HEK293 (cell line): ENCODE results near the gene COPS3.

Experiments
- CTCF ChIA-PET: fragments of 350-600 bp; formaldehyde crosslinking; extraction: SDS; loops from one replicate; lab custom pipeline; 2021; ENCODE audit warnings: antibody characterized with exemption; lab: Yijun Ruan, JAX
- POLR2A ChIA-PET: fragments of 300-600 bp; formaldehyde crosslinking; extraction: SDS; loops from one replicate; lab custom pipeline; 2020; ENCODE audit warnings: antibody characterized with exemption, inconsistent platforms; lab: Yijun Ruan, JAX
- H3K27ac ChIP-seq: fragments of 200-500 bp; sonication (Bioruptor generic); 2 replicates; pipeline ENCODE4 v1.5.1; 2014; ENCODE audit warnings: low read depth, low read length, control low read depth, inconsistent platforms; ENCODE audit errors: extremely low read depth
- H3K36me3 ChIP-seq, 2 experiments: fragments of 200-500 bp in 1 of 2; sonication (Bioruptor generic) in 1 of 2; 1 replicate in 1 of 2; 2 replicates in 1 of 2; pipeline ENCODE4 v1.5.1; 2014 to 2017; ENCODE audit warnings: inconsistent platforms in 2 of 2, low read length in 2 of 2; ENCODE audit not compliant: control insufficient read depth in 2 of 2, insufficient read depth in 1 of 2
- H3K4me1 ChIP-seq: fragments of 200-500 bp; sonication (Bioruptor generic); 2 replicates; pipeline ENCODE4 v1.5.1; 2014; ENCODE audit warnings: mild to moderate bottlenecking, low read length, inconsistent platforms; ENCODE audit not compliant: control insufficient read depth, insufficient read depth
- H3K4me3 ChIP-seq: 2 replicates; pipeline ENCODE4 v1.5.1; 2011; ENCODE audit warnings: low read depth, mild to moderate bottlenecking, control low read depth, low read length, moderate library complexity
- H3K9me3 ChIP-seq: fragments of 200-500 bp; sonication (Bioruptor generic); 2 replicates; pipeline ENCODE4 v1.5.1; 2014; ENCODE audit warnings: low read depth, low read length, inconsistent platforms; ENCODE audit not compliant: control insufficient read depth, insufficient read depth
- HOXC10 ChIP-seq: sonication (generic); formaldehyde crosslinking; IDR thresholded peaks from 2 replicates; pipeline ENCODE4 v1.8.1; 2023; ENCODE audit warnings: mild to moderate bottlenecking, missing genetic modification reagents
- MEIS1 ChIP-seq: sonication (generic); formaldehyde crosslinking; IDR thresholded peaks from 2 replicates; pipeline ENCODE4 v1.8.1; 2022; ENCODE audit warnings: missing genetic modification reagents, mild to moderate bottlenecking, borderline replicate concordance
- PRDM6 ChIP-seq: fragments of 450-650 bp; formaldehyde crosslinking; IDR thresholded peaks from 2 replicates; pipeline ENCODE4 v1.5.1; 2017; ENCODE audit warnings: missing biosample characterization, missing genetic modification characterization
- ZBTB17 ChIP-seq: fragments of 450-650 bp; formaldehyde crosslinking; IDR thresholded peaks from 2 replicates; pipeline ENCODE4 v1.5.1; 2016; ENCODE audit warnings: missing biosample characterization, missing genetic modification characterization
- ZBTB8A ChIP-seq: fragments of 450-650 bp; formaldehyde crosslinking; IDR thresholded peaks from 2 replicates; pipeline ENCODE4 v1.5.1; 2016; ENCODE audit warnings: missing biosample characterization, missing genetic modification characterization
- ZEB2 ChIP-seq: fragments of 450-650 bp; formaldehyde crosslinking; IDR thresholded peaks from 2 replicates; pipeline ENCODE4 v1.5.1; 2016; ENCODE audit warnings: missing biosample characterization, missing genetic modification characterization
- ZFP69B ChIP-seq: fragments of 450-650 bp; formaldehyde crosslinking; IDR thresholded peaks from 2 replicates; pipeline ENCODE4 v1.5.1; 2016; ENCODE audit warnings: missing biosample characterization, missing genetic modification characterization
- ZNF148 ChIP-seq: fragments of 450-650 bp; formaldehyde crosslinking; IDR thresholded peaks from 2 replicates; pipeline ENCODE4 v1.5.0; 2017; ENCODE audit warnings: missing biosample characterization, missing genetic modification characterization, borderline replicate concordance
- ZNF157 ChIP-seq: fragments of 450-650 bp; formaldehyde crosslinking; IDR thresholded peaks from 2 replicates; pipeline ENCODE4 v1.5.1; 2016; ENCODE audit warnings: missing biosample characterization, missing genetic modification characterization
- ZNF202 ChIP-seq: fragments of 450-650 bp; formaldehyde crosslinking; IDR thresholded peaks from 2 replicates; pipeline ENCODE4 v1.5.1; 2016; ENCODE audit warnings: missing biosample characterization, missing genetic modification characterization, borderline replicate concordance
- ZNF211 ChIP-seq: fragments of 450-650 bp; formaldehyde crosslinking; IDR thresholded peaks from 2 replicates; pipeline ENCODE4 v1.5.1; 2016; ENCODE audit warnings: low read depth, missing biosample characterization, missing genetic modification characterization
- ZNF214 ChIP-seq: fragments of 450-650 bp; formaldehyde crosslinking; IDR thresholded peaks from 2 replicates; pipeline ENCODE4 v1.5.1; 2017; ENCODE audit warnings: missing biosample characterization, mild to moderate bottlenecking, missing genetic modification characterization, borderline replicate concordance
- ZNF23 ChIP-seq: fragments of 450-650 bp; formaldehyde crosslinking; IDR thresholded peaks from 2 replicates; pipeline ENCODE4 v1.5.1; 2016; ENCODE audit warnings: missing biosample characterization, missing genetic modification characterization, borderline replicate concordance
- ZNF24 ChIP-seq: fragments of 450-650 bp; formaldehyde crosslinking; IDR thresholded peaks from 2 replicates; pipeline ENCODE4 v1.5.1; 2016; ENCODE audit warnings: missing biosample characterization, missing genetic modification characterization
- ZNF324 ChIP-seq: fragments of 450-650 bp; formaldehyde crosslinking; IDR thresholded peaks from 2 replicates; pipeline ENCODE4 v1.5.1; 2016; ENCODE audit warnings: missing biosample characterization, missing genetic modification characterization
- ZNF341 ChIP-seq: fragments of 450-650 bp; formaldehyde crosslinking; IDR thresholded peaks from 2 replicates; pipeline ENCODE4; 2016; ENCODE audit warnings: low read depth, missing biosample characterization, missing genetic modification characterization
- ZNF37A ChIP-seq: fragments of 450-650 bp; IDR thresholded peaks from 2 replicates; pipeline ENCODE4 v1.5.1; 2018; ENCODE audit warnings: missing biosample characterization, missing genetic modification characterization
- ZNF561 ChIP-seq: fragments of 450-650 bp; IDR thresholded peaks from 2 replicates; pipeline ENCODE4 v1.5.1; 2018; ENCODE audit warnings: missing biosample characterization, missing genetic modification characterization, borderline replicate concordance
- ZNF596 ChIP-seq: fragments of 450-650 bp; IDR thresholded peaks from 2 replicates; pipeline ENCODE4 v1.5.0; 2018; ENCODE audit warnings: missing biosample characterization, mild to moderate bottlenecking, missing genetic modification characterization, moderate library complexity
- ZNF658 ChIP-seq: fragments of 450-650 bp; formaldehyde crosslinking; IDR thresholded peaks from 2 replicates; pipeline ENCODE4; 2016; ENCODE audit warnings: missing biosample characterization, missing genetic modification characterization
- ZNF664 ChIP-seq: fragments of 450-650 bp; formaldehyde crosslinking; IDR thresholded peaks from 2 replicates; pipeline ENCODE4 v1.5.1; 2016; ENCODE audit warnings: missing biosample characterization, missing genetic modification characterization
- ZNF785 ChIP-seq: fragments of 450-650 bp; formaldehyde crosslinking; IDR thresholded peaks from 2 replicates; pipeline ENCODE4 v1.5.1; 2016; ENCODE audit warnings: missing biosample characterization, missing genetic modification characterization
- ZNF791 ChIP-seq: fragments of 450-650 bp; formaldehyde crosslinking; IDR thresholded peaks from 2 replicates; pipeline ENCODE4 v1.5.1; 2016; ENCODE audit warnings: missing biosample characterization, missing genetic modification characterization
- ZNF843 ChIP-seq: fragments of 450-650 bp; formaldehyde crosslinking; IDR thresholded peaks from 2 replicates; pipeline ENCODE4 v1.5.1; 2016; ENCODE audit warnings: missing biosample characterization, missing genetic modification characterization
- TF ChIP-seq, protein P1 (sequence below): fragments of 450-650 bp; formaldehyde crosslinking; IDR thresholded peaks from 2 replicates; pipeline ENCODE4 v1.5.1; 2016; ENCODE audit warnings: missing biosample characterization, missing genetic modification characterization
- TF ChIP-seq, protein P2 (sequence below): fragments of 450-650 bp; formaldehyde crosslinking; IDR thresholded peaks from 2 replicates; pipeline ENCODE4 v1.5.1; 2016; ENCODE audit warnings: missing biosample characterization, missing genetic modification characterization, borderline replicate concordance
- TF ChIP-seq, protein P3 (sequence below): fragments of 450-650 bp; IDR thresholded peaks from 2 replicates; pipeline ENCODE4 v1.5.1; 2018; ENCODE audit warnings: missing biosample characterization, missing genetic modification characterization

Gene COPS3

DNA sequence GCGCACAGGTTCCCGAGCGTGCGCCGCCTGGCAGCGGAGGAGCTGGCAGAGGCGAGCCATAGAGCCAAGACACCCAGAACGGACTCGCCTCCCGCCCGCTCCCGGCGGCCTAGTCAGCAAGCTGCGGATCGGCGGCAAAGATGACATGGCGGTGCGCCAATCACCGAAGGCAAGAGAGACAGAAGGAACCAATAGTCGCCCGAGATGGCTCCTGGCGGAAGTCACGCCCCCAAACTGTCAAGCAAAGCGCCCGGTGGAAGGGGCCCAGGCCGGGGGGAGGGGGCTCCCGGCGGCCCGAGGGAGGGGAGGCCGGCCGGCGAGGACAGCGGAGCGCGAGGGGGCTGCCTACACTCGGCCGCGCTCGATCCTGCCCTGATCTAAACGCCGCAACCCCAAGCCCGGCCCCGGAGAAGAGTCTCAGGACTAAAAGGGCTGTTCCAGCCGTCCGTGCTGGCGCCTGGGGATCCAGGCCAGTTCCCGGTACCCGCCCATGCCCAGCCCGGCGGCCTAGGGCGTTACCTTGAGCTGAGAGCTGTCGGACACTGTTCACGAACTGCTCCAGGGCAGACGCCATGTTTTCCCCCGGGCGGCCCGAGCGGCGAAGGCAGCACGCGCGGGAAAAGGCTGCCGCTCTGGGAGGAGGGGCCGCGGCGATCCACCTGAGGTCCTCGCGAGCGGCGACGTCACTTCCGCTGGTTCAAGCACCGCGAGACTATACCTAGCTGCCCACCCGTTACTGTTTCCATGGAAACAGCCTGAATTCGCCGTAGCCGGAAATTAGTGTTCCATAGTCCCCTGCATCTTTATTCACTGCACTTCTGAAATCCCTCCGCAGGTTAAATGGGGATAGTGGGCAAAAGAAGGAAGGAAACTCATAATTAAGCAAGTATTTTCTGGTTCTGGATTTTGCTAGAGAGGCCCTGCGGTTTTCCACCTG is at the start of gene COPS3:
COPS3 (minus strand) TSS at position 634 of the 937 bp plus-strand sequence; CDS start at position 574, 60 bp downstream.
- peaks cover 6% of the 10 kb centered on the region for H3K4me1 ChIP-seq
- CTCF ChIA-PET: interaction anchor here (0.5 to 0.8 kb wide), 5 partner anchors 11 to 917 kb away, joined by 3 to 7 read pairs (median 3); no protein-coding TSS in a partner anchor
- POLR2A ChIA-PET: interaction anchor here (0.6 to 2.0 kb wide), 30 partner anchors 8 to 384 kb away, joined by 3 to 39 read pairs (median 4); partner anchors contain the start of genes FLCN and PEMT
- H3K36me3 ChIP-seq: peaks cover 9 to 30% of the 10 kb centered on the region in 2 experiments
- H3K9me3 ChIP-seq: no peaks in the 10 kb centered on the region
- peak within 1 kb of the TSS; percentile 100 for H3K27ac ChIP-seq
- peak within 1 kb of the TSS; percentile 100 for H3K4me3 ChIP-seq
- TF ChIP-seq PRDM6 (tag by site-specific recombination): no peak
- TF ChIP-seq ZNF561: no peak; the same call in none of the 2 replicates
- TF ChIP-seq ZEB2 (tag by site-specific recombination): peak; percentile 99
- TF ChIP-seq ZFP69B (tag by site-specific recombination): no peak; the same call in 1 of the 2 replicates
- TF ChIP-seq, protein P1, sequence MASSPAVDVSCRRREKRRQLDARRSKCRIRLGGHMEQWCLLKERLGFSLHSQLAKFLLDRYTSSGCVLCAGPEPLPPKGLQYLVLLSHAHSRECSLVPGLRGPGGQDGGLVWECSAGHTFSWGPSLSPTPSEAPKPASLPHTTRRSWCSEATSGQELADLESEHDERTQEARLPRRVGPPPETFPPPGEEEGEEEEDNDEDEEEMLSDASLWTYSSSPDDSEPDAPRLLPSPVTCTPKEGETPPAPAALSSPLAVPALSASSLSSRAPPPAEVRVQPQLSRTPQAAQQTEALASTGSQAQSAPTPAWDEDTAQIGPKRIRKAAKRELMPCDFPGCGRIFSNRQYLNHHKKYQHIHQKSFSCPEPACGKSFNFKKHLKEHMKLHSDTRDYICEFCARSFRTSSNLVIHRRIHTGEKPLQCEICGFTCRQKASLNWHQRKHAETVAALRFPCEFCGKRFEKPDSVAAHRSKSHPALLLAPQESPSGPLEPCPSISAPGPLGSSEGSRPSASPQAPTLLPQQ (tag by site-specific recombination): peak; percentile 67
- TF ChIP-seq ZNF23 (tag by site-specific recombination): no peak
- TF ChIP-seq, protein P2, sequence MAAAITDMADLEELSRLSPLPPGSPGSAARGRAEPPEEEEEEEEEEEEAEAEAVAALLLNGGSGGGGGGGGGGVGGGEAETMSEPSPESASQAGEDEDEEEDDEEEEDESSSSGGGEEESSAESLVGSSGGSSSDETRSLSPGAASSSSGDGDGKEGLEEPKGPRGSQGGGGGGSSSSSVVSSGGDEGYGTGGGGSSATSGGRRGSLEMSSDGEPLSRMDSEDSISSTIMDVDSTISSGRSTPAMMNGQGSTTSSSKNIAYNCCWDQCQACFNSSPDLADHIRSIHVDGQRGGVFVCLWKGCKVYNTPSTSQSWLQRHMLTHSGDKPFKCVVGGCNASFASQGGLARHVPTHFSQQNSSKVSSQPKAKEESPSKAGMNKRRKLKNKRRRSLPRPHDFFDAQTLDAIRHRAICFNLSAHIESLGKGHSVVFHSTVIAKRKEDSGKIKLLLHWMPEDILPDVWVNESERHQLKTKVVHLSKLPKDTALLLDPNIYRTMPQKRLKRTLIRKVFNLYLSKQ (tag by site-specific recombination): no peak
- no peak for TF ChIP-seq ZNF148
- TF ChIP-seq ZNF596 (tag by site-specific recombination): no peak
- TF ChIP-seq ZNF24 (tag by site-specific recombination): peak; percentile 90
- TF ChIP-seq ZBTB8A (tag by site-specific recombination): peak; percentile 81
- TF ChIP-seq, protein P3, sequence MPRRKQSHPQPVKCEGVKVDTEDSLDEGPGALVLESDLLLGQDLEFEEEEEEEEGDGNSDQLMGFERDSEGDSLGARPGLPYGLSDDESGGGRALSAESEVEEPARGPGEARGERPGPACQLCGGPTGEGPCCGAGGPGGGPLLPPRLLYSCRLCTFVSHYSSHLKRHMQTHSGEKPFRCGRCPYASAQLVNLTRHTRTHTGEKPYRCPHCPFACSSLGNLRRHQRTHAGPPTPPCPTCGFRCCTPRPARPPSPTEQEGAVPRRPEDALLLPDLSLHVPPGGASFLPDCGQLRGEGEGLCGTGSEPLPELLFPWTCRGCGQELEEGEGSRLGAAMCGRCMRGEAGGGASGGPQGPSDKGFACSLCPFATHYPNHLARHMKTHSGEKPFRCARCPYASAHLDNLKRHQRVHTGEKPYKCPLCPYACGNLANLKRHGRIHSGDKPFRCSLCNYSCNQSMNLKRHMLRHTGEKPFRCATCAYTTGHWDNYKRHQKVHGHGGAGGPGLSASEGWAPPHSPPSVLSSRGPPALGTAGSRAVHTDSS (tag by site-specific recombination): no peak
- TF ChIP-seq ZNF664 (tag by site-specific recombination): no peak
- no peak for TF ChIP-seq ZNF211 (tag by site-specific recombination)
- TF ChIP-seq ZNF157 (tag by site-specific recombination): no peak
- peak; percentile 94 for TF ChIP-seq ZBTB17
- TF ChIP-seq ZNF37A (tag by site-specific recombination): no peak
- TF ChIP-seq ZNF785 (tag by site-specific recombination): no peak; the same call in 1 of the 2 replicates
- no peak for TF ChIP-seq ZNF214 (tag by site-specific recombination)
- no peak for TF ChIP-seq MEIS1 (CRISPR knock-in tag)
- no peak for TF ChIP-seq ZNF202 (tag by site-specific recombination)
- TF ChIP-seq ZNF658 (tag by site-specific recombination): no peak
- no peak for TF ChIP-seq HOXC10 (CRISPR knock-in tag)
- peak; percentile 96; the same call in 1 of the 2 replicates for TF ChIP-seq ZNF324 (tag by site-specific recombination)
- peak; percentile 99 for TF ChIP-seq ZNF341 (tag by site-specific recombination)
- peak; percentile 62; the same call in 1 of the 2 replicates for TF ChIP-seq ZNF843 (tag by site-specific recombination)
- no peak for TF ChIP-seq ZNF791 (tag by site-specific recombination)
